Fibroblast of skin of scalp (primary cell): ENCODE measurements around the gene ARHGAP15.
A peak's percentile ranks its signal among the peaks of the same experiment; 100 is the strongest.

Experiments used
- DNase-seq: peaks from one replicate; pipeline ENCODE4 v3.0.0-alpha.2; 2013

The ARHGAP15 gene

DNA sequence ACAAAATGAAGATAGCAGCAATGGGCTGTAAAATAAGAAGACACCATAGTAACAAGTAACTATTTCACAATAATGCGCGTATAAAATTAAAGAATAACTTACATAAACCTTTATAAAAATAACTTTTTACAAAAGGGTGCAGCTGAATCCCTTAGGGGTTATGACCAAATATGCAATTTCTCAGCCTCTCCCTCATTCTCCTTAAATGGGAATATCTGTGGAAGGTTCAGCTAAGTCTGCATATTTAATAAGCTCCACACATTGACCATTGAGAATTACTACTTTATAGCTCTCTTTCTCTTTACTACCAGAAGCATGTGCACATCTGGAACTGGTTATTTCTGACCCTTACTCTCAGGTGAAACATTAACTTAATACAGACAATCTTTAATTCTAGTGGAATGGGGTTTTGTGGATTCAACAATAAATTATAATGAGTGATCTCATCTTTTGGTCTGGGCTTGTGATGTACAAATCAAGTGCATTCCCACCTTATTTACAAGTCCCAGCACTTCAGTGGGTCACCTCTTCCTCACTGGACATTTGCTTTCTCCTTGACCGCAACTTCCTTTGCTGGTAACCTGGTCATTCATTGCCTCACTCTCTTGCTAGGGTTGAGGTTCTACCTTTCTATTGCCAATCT is 15.7 kb downstream of the ARHGAP15 start:
- DNase-seq: no peak

DNA sequence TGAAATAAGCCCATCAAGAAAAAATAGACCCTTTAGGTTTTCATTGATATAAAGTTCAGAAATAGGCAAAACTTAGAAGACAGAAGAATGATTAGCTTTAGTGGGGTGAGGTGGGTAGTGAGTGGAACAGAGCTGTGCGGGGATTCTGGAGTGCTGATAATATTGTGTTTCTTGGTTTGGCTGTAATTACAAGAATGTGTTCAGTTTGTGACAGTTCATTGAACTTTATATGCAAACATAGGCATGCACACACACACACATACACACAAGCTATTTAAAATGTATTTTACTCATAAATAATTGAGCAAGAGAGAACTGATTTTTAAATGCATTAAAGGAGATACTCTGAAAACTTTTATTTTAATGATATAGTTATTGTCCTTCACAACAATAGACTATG is 17.1 kb downstream of the ARHGAP15 start:
- DNase-seq: no peak

DNA sequence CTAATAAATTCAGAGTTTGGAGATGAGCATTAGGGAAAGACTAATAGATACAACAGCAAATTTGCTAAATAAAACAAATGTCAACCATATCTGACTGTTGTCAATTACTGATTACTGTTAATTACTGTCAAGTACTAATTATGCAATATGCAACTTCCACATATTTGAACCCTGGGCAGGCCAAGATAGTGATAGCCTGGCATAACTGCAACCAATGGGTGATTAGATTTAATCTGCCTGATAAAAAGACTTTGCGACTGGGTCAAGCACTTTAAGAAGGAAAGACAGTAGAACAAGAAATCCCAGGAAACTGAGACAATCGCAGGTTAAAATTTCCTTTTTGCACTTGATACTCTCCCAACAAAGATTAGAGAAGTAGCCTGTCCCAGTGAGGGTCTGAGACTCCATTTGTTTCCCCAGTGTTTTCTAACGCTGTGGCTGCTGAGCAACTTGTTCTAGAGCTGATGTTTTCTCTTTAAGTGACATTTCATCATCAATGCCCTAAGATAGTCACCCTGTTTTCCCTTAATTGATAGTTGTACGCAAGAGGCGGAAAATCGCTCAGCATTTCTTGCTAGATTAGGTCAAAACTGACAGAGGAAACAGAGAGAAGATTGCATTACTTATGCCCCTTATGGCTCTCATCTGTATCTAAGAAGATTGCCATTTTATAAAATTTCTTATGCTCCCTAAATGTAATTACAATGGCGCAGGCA is 17.8 kb downstream of the ARHGAP15 start:
- no peak for DNase-seq

DNA sequence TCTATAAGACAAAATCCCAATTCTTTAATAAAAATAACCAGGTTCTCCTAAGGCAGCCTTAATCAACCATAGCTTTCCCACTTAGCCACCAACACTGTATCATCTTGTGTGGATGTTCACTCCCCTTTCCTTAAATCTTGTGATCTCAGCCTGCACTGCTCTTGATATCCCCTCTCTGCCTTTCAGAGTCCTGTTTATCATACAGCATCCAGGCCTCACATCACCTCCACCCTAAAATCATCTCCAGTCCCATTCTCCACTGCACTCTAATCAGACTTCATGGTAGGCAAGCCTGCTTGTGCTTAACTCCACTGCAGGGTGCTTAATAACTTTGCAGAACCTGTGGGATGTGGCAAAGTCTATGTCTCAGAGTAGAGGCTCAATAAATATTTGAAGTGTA is 18.8 kb downstream of the ARHGAP15 start:
- DNase-seq: no peak

DNA sequence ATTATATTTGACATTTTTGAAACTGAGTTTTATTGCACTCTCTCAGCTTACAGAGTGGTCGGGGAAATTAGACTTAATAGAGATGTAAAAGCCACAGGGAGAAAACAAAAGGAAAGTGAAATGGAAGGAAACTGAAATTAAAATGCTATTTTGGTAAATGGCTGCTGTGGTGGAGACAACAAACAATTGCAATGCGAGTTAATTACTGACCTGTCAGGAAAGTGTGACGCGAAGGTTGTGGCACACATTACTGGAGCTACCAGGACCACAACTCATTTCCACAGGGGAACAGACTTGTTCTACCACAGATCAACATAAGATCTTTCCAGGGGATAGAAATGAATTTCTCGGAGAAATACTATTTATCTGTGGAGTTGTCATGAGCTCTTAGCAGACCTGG is 19.5 kb downstream of the ARHGAP15 start:
- DNase-seq: no peak

DNA sequence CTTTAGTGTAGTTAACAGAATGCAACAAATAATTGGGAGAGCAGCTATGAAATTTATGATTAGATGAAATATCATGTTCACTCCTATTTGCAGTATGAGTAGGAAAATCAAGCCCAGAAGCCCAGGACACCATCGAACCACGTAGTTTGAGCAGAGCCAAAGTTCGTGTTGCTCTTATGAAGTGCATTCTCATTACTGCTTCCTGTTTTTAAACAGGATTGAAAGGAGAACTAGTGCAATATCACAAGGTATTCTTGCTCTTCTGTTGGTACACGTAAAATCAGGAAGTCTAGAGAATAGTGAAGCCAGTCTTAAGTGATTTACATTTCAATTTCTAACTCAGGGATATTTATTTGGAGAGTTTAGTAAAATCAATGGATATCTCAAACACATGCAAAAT is 21.1 kb downstream of the ARHGAP15 start:
- DNase-seq: no peak

DNA sequence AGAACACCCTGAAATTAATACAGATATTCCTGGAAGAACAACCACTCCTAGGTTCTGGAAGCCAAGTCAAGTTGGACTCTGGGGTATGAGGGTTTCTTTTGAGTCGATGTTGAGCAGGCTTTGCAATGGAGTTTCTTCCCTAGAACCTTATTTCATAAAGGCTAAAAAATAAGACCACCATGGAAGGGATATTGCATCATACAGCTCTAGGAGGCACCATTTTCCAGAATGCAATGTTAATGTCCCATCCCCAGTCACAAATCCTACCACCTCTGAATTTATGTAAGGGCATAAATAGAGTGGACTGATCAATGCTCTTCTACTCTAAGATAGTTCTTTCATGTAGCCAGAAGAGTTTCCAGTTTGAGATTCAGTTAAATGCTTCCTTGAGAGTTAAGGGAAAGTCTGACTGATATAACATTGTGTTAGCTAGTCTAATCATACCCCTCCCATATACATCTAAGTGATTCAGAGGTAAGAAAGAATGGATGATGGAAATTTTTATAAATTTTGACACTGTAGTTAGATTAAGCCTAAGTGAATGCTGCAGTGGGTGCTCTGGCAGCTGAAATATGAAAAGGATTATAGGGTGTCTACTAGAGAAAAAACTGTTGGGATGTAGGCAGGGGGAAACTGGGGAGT is 22.0 kb downstream of the ARHGAP15 start:
- DNase-seq: no peak

DNA sequence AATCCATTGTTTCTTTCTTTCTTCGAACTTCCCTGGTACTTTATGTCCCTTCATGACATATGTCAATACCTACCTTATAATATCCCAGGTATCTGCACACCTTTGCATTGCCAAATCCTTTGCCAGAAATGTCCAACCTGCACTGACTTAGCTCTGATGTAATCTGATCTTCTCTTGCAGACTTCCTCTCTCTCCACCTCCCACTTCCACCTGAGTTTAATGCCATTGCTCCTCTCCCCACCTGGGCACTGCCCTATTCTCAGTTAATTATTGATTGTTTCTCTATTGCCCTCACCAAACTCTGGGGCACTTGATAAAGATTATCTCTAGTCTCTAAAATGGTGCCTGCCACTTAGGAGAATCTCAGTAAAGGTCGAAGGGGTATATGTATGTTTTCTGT is 23.0 kb downstream of the ARHGAP15 start:
- DNase-seq: no peak

DNA sequence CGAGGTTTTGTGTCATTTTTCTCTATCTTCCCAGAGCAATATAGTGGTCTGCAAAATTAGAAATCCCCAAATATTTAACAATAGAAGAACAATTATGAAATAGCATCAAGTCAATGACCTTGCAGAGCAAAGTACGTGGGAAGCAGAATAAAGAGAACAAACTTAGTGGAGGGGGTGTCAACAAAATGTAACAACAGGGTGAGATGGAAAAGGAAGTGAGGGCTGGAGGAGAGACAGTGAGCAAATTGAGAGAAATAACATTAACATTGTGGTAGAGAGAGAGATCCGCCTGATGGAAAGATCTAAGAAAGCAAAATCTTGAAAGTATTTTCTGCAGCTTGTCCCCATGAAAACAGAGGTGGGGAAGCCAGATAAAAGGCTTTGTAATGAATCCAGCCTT is 23.4 kb downstream of the ARHGAP15 start:
- no peak for DNase-seq

DNA sequence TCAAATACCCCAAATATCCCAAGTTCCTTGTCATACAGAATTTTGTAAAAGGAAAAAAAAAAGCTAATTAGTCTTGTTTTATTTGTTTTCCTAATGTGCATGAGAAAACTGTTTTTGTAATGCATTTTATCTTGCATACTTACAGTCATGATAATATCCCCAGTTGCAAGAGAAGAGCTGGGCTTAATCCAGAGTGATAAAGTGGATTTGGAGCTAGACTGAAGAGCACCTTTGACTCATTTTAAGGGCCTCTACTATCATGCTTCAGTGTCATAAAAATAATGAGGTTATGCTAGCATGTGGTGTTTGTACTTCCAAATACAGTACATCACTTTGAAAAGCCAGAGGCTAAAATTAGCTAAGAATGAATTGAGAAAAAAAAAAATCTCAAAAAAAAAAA is 26.4 kb downstream of the ARHGAP15 start:
- no peak for DNase-seq

DNA sequence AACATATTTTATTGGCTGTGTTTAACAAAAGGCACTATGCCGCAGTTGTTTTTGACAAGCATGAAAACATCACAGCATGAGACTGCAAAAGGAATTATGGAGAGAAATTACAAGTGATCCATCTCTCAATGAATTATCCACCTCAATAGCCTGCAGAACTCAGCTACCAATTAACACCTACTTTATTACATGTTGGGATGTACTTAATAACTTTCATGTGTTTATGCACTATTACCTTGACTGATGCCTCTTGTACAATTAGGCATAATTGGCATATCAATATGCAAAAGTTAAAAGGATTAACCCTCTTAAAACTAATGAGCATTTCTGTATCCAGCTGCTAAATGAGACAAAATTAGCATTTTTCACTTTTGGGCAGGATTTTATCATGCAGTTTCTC is 27.8 kb downstream of the ARHGAP15 start:
- DNase-seq: no peak

DNA sequence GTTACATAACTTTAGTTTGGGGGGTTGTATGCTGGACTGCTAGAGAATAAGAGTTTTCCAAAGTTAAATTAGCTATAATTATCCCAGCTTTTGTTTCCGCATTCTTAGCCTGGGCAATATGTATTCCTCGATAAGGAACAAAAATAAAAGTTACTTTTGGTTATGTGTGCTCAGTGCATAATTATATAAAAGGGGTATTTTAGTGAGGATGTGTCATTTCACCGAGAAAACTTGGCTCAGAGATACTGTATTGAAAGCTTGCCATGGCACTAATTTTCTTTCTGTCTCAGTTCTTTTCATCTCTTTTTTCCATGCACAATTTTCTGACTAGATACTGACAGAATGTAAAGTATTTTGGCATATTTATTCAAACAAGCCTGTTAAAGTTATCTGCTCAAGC is 28.2 kb downstream of the ARHGAP15 start:
- DNase-seq: no peak

DNA sequence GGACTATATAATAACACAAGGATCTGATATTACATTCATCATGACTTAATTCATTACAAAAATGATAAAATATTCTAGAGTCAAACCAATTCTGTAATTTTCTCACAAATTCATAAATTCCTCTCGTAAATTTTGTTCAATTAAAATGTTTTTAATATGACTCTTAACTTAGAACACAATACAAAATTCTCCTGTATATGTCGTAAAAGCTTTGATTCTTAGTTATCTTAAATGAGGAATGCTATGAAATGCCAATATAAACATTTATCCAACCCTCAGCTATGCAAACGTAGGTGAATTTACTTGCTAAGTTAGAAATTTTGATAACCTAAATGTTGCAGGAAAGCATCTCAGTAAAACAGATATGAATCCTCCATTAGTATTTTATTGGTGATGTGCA is 28.9 kb downstream of the ARHGAP15 start:
- no peak for DNase-seq

DNA sequence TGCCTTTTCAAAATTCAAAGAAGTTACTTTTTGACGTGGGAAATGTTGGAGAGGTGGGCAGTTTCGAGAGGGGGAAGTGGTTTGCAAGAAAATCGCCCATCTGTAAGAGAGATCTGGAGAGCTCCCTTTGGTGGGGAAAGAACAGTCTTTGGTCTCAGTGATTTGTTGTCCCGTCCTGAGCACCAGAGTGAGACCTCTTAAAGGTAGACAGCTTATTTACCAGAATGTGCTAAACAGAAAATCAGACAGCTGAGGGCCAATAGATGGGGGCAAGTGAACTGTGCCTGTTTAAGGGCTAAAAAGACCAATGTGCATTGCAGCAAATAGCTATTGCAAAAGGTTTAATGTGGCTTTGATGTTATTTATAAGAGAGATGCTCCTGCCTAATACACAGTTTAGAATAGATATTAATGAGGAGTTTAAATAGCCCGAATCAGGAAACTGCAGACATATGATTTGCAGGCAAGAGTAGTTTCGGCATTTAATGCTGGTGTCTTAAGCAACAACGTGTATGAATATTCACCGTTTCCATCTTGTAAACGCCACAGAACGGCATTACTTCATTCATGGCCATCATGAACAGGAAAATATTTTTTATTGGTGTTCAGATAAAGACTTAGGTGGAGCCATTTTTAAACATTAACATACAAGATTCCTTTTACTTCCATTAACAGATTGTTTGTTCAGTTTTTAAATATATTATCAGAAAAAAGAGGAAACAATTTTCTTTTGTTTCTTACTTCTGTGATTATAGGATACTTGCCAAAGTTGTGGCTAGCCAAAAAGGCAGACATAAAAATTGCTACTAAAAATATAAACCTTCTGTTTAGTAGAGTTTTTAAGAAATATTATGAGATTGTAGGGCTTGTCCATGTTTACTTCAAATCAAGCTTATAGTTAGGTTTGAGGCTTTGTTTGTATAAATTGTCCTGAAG is 29.6 kb downstream of the ARHGAP15 start:
- DNase-seq: no peak

DNA sequence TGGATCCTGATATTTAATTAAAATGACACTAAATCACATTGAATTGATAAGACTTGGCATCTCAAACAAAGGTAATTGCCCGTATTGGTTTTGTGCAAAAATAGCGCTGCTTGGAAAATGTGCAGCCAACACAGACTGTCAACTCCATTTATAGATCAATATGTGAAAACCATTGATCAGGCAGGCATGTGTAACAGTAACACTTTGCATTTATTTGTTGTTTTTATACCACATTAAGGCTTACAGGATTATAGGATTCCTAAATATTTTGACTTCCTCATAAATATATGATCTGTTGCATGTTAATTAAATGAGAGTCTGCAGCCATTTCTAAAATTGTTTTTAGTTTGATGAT is 30.2 kb downstream of the ARHGAP15 start:
- DNase-seq: no peak

DNA sequence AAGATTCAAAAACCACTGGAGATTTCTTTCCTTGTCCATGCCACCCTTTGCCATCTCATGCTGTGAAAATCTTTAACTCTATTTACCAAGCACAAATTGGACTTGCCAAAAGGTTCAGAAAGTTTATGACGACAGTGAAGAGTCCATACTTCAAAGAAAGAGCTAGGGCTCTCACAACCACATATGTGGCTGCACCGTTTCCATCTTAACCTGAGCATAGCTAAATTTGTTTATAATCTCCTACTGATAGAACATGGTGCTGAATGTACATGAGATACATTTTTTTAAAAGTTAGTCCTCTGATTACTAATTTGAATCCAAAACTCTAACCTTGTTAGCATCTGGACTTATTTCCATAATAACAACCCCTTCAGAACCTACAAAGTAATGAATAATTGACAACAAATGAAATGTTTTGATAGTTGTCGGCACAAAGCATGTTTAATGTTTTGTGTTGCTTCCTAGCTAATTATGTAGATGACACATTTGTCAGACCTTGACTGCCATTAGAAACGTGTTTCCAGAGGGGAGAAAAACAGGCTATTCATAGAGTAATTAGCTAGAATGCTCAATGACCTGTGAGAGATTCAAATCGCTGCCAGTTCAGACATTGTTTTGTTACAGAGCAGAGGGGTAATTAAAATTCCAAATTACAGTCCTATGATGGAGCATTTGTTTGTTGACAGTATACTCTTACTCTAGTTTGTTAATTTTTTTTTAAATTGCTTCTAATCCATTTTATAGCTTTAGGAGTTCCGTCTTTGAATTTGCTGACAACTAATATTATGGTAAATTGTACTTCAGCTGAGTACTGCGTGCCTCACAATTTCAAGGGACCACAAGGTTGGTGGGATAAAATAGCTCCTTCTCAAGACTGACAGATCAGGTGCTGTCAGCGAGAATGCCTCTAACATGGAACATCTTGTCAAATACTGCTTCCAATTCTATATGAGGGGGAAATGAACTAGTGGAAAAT is 31.8 kb downstream of the ARHGAP15 start:
- no peak for DNase-seq

DNA sequence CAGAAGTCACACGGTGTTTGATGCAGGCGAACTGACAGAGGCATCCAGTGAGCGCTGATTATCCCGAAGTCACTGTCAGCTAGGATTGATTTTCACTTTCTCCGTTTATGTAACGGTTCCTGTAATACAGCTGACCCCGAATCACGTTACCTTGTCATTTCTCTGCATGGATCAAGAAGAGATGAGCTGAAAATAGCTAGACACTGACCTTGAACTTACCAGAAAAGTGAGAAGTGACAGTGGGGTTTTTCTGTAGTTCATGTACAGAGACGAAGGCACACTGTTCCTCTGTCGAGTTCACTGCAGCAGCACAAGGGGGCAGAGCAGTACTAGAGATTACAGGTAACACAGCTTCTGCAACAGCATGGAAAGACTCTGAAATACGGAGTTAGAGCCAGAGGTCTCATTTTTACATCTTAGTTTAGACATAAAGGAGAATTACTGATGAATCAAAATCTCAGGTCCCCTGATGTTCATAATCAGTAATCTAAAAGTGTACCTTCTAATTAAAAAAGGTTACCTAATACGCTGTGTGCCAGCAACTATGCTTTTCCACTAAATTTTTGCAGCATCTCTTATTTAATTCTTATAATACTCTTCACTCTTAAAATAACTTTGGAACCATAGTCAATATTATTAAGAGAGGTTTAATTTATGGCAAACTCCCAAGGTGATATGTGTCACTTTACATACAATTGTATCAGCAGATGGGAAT is 33.1 kb downstream of the ARHGAP15 start:
- peak; percentile 51 for DNase-seq

DNA sequence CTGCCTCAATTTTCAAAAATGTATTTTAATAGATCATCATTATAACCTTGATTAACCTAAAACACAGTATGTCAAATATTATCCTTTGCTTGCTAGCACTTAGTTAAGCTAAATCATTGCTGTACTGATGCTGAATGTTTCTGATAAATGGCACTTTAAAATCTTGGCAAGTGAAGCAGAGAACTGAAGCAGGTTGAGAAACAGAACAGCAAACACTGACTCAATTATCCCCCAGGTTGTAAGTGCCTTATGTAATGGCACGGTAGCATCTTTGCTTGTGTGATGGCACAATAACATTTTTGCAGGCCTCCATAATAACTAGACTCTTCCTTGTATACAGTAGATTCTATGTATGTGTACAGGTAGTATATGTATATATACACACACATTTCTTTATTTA is 33.8 kb downstream of the ARHGAP15 start:
- no peak for DNase-seq

DNA sequence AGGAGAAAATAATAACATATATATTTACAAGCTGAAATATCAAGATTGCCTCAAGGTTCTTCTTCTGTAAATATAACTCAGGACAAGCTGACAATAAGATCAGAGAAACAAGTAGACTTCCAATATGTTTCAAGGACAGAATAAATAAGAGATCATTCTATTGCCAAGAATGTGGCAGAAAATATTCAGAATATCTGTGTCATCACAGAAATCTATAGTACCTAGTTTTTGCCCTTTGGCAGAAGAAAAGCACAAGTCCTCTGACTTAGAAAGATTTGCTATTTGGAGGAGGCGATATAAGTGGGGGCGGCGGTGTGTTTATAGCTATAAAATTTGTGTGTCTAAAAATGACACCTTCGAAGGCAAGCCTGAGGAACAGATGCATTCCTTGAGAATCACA is 34.3 kb downstream of the ARHGAP15 start:
- DNase-seq: no peak

DNA sequence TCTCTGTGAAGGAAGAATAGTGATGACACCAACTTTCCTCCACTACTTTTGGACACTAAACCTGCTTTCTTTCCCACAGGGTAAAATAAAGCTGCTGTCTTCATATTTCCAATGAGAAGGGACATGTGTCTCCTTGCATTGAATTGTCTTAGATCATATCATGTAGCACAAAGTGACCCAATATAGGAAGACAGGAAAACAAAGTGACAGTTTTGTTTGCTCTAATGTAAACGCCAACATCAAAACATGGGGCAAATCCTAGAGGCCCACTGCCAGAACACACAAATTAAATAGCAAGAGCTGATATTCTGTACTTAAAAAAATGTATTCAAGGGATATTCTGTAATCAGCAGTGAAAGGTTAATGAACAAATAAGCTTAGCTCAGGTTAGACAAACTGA is 36.1 kb downstream of the ARHGAP15 start:
- DNase-seq: no peak

DNA sequence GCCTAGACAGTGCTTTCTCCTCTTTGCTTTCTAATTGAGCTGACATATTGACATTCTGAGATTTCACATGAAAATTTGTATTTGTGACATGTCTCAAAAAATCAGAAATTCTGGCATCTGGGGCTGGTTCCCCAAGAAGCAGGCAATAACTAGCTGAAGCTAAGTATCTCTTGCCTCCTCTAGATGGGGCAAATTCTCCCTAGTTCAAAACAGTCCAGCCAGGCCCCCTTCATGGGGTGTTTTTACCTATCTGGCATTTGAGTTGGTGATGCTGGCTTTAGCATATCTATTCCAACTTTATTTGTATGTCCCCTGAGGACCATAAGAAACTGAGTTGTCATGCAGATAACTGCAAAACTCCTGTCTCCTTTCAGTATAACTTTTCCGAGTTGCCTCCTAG is 39.9 kb downstream of the ARHGAP15 start:
- no peak for DNase-seq
